ENCODE results near the gene HIVEP3.

DNA sequence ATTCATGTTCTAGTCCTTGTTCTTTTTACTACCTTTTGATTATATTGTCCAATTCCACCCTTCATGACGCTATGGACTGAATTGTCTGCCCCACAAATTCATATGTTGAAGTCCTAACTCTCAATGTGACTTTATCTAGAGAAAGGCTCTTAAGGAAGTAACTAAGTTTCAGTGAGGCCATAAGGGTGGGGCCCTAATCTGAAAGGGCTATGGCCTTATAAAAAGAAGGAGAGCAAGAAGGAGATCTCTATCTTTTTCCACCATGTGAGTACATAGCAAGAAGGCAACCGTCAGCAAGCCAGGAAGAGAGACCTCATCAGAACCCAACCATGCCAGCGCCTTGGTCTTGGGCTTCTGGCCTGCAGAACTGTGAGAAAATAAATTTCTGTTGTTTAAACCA, 95.9 kb downstream of the HIVEP3 start:
- TF ChIP-seq CTCF (IDR thresholded peaks at IDR 0.05; ENCODE audit: low read depth, low read length) (no peak), MAX (IDR thresholded peaks at IDR 0.05; ENCODE audit: low read depth, low read length) (no peak)
